Caco-2 (cell line): ENCODE data around the gene MOCS2. TPM values are rescaled to one million over a fixed set of nuclear protein-coding genes. Genes with fewer than 3 reads are reported as not detected.

ENCODE experiments used
- BruUV-seq: library from RNA; stranded (reverse); fragments of 400-500 nt; replicated peaks from 2 replicates; lab custom pipeline; 2021; lab: Mats Ljungman, UMichigan
- CTCF ChIA-PET: fragments of 300-600 bp; sonication (Branson Sonifier 250); formaldehyde crosslinking; loops from one replicate; lab custom pipeline; 2022; ENCODE audit warnings: antibody characterized with exemption; lab: Charles Lee
- POLR2A ChIA-PET: fragments of 300-600 bp; sonication (Branson Sonifier 250); formaldehyde crosslinking; loops from one replicate; lab custom pipeline; 2022; ENCODE audit warnings: antibody characterized with exemption; lab: Charles Lee
- DNase-seq, 2 experiments: peaks; one replicate each; pipeline versions ENCODE4 v3.0.0 to v3.0.0-alpha.2; 2020 to 2022
- H3K27me3 ChIP-seq: replicated peaks from 2 replicates; pipeline ENCODE4 v1.6.0; 2011; ENCODE audit warnings: low read length; ENCODE audit not compliant: control insufficient read depth, insufficient read depth
- H3K36me3 ChIP-seq: 2 replicates; pipeline ENCODE4 v1.5.1; 2011; ENCODE audit warnings: low read length; ENCODE audit not compliant: control insufficient read depth, insufficient read depth
- H3K4me1 ChIP-seq: fragments of 250-450 bp; sonication (Bioruptor Pico); 2 replicates; pipeline ENCODE4 v1.5.1; 2020; ENCODE audit warnings: mild to moderate bottlenecking
- H3K4me3 ChIP-seq: 2 replicates; pipeline ENCODE4 v1.5.1; 2011; ENCODE audit warnings: low read depth, mild to moderate bottlenecking, control low read depth, low read length
- H3K9me3 ChIP-seq: fragments of 250-450 bp; sonication (Bioruptor Pico); 2 replicates; pipeline ENCODE4 v1.5.1; 2020; ENCODE audit warnings: mild to moderate bottlenecking, moderate library complexity
- H3K27ac Mint-ChIP-seq: one replicate; pipeline ENCODE4 v1.8.0; 2022; ENCODE audit warnings: mixed read lengths; ENCODE audit not compliant: unreplicated experiment
- H3K27me3 Mint-ChIP-seq: one replicate; pipeline ENCODE4 v1.8.0; 2022; ENCODE audit warnings: mixed read lengths; ENCODE audit not compliant: insufficient read depth, unreplicated experiment
- H3K36me3 Mint-ChIP-seq: one replicate; pipeline ENCODE4 v1.8.0; 2022; ENCODE audit warnings: mild to moderate bottlenecking, mixed read lengths; ENCODE audit not compliant: insufficient read depth, unreplicated experiment
- H3K4me1 Mint-ChIP-seq: one replicate; pipeline ENCODE4 v1.8.0; 2022; ENCODE audit warnings: low read depth, mixed read lengths; ENCODE audit not compliant: unreplicated experiment
- H3K4me3 Mint-ChIP-seq: one replicate; pipeline ENCODE4 v1.8.0; 2022; ENCODE audit warnings: mild to moderate bottlenecking, moderate library complexity, mixed read lengths; ENCODE audit not compliant: unreplicated experiment
- H3K9me3 Mint-ChIP-seq: one replicate; pipeline ENCODE4 v1.8.0; 2022; ENCODE audit warnings: mixed read lengths; ENCODE audit not compliant: unreplicated experiment
- CTCF ChIP-seq, 2 experiments: fragments of 200-600 bp in 1 of 2; IDR thresholded peaks; 1 replicate in 1 of 2; 2 replicates in 1 of 2; pipeline versions ENCODE4 v1.5.1 to v1.8.0; 2011 to 2022; ENCODE audit warnings: antibody characterized with exemption in 1 of 2, control low read depth in 1 of 2, inconsistent platforms in 1 of 2, low read depth in 1 of 2, low read length in 1 of 2, mild to moderate bottlenecking in 1 of 2, moderate library complexity in 1 of 2; ENCODE audit not compliant: insufficient read depth in 1 of 2, severe bottlenecking in 1 of 2, unreplicated experiment in 1 of 2
- intact Hi-C: fragments of 100-400 bp; cut with micrococcal nuclease; formaldehyde crosslinking; loops from one replicate; pipeline ENCODE4 v1.10.0; 2022; ENCODE audit not compliant: unreplicated experiment
- total RNA-seq: library from RNA; stranded (reverse); gene quantifications from 2 replicates; pipeline ENCODE4 v1.2.3, GENCODE V29; 2022

Gene MOCS2
- total RNA-seq, 1 experiment from 2014 or later: 35.9 TPM

GRCh38 chr5:53071738-53072137 lies 37.8 kb downstream of the MOCS2 start:
- CTCF ChIA-PET: no interaction called here

GRCh38 chr5:53071298-53071697 lies 38.3 kb downstream of the MOCS2 start:
- DNase-seq: no peak
- ChIA-PET POLR2A (no interaction called here), CTCF (no interaction called here)
- no peaks in the 10 kb centered on the region for H3K27me3 ChIP-seq
- Mint-ChIP-seq H3K4me1 (no peaks in the 10 kb centered on the region), H3K27me3 (no peaks in the 10 kb centered on the region), H3K9me3 (no peaks in the 10 kb centered on the region), H3K36me3 (peaks cover 22% of the 10 kb centered on the region), H3K27ac (no peak overlapping the region), H3K4me3 (no peak overlapping the region)
- no peaks in the 10 kb centered on the region for H3K4me1 ChIP-seq
- no peaks in the 10 kb centered on the region for H3K36me3 ChIP-seq
- intact Hi-C loops: no loop called here
- BruUV-seq: no TSS peak
- no peak overlapping the region for H3K4me3 ChIP-seq
- no peaks in the 10 kb centered on the region for H3K9me3 ChIP-seq
- no peak for TF ChIP-seq CTCF (IDR thresholded peaks at IDR 0.05; ENCODE audit: insufficient read depth in 1 of 2, low read depth in 1 of 2, low read length in 1 of 2, severe bottlenecking in 1 of 2, unreplicated experiment in 1 of 2)

More at GRCh38 chr5:53071738-53072137, 37.8 kb downstream of the MOCS2 start:
- intact Hi-C loops: no loop called here
- no TSS peak for BruUV-seq
- no peaks in the 10 kb centered on the region for H3K27me3 ChIP-seq
- Mint-ChIP-seq H3K4me3 (no peak overlapping the region), H3K9me3 (no peaks in the 10 kb centered on the region), H3K27me3 (no peaks in the 10 kb centered on the region), H3K36me3 (peaks cover 22% of the 10 kb centered on the region), H3K4me1 (no peaks in the 10 kb centered on the region), H3K27ac (no peak overlapping the region)
- no peaks in the 10 kb centered on the region for H3K36me3 ChIP-seq
- TF ChIP-seq CTCF (IDR thresholded peaks at IDR 0.05; ENCODE audit: insufficient read depth in 1 of 2, low read depth in 1 of 2, low read length in 1 of 2, severe bottlenecking in 1 of 2, unreplicated experiment in 1 of 2): no peak
- H3K4me3 ChIP-seq: no peak overlapping the region
- no peaks in the 10 kb centered on the region for H3K9me3 ChIP-seq
- DNase-seq: no peak
- POLR2A ChIA-PET: no interaction called here
- no peaks in the 10 kb centered on the region for H3K4me1 ChIP-seq

GRCh38 chr5:53069626-53070025 lies 39.9 kb downstream of the MOCS2 start:
- Mint-ChIP-seq H3K4me3 (no peak overlapping the region), H3K9me3 (no peaks in the 10 kb centered on the region), H3K4me1 (no peaks in the 10 kb centered on the region), H3K27me3 (no peaks in the 10 kb centered on the region), H3K36me3 (peaks cover 30% of the 10 kb centered on the region), H3K27ac (no peak overlapping the region)
- no peak for DNase-seq
- Histone ChIP-seq H3K36me3 (no peaks in the 10 kb centered on the region), H3K9me3 (no peaks in the 10 kb centered on the region), H3K4me1 (no peaks in the 10 kb centered on the region), H3K4me3 (no peak overlapping the region), H3K27me3 (no peaks in the 10 kb centered on the region)
- TF ChIP-seq CTCF (IDR thresholded peaks at IDR 0.05; ENCODE audit: insufficient read depth in 1 of 2, low read depth in 1 of 2, low read length in 1 of 2, severe bottlenecking in 1 of 2, unreplicated experiment in 1 of 2): no peak
- CTCF ChIA-PET: no interaction called here
- intact Hi-C loops: no loop called here
- no TSS peak for BruUV-seq
- POLR2A ChIA-PET: no interaction called here
